Activated B cell treated with CpG ODN at 0.5 μM for 24 hours (primary cell): ENCODE data around the gene KCNH2. TPM values are rescaled to one million over a fixed set of nuclear protein-coding genes. Genes with fewer than 3 reads are reported as not detected.

ENCODE experiments used
- ATAC-seq: fragments of 200-7000 bp; cut with Tn5 transposase; one replicate; pipeline ENCODE4 v1.10.0; 2021; ENCODE audit warnings: low read depth, mild to moderate bottlenecking, moderate library complexity
- CTCF ChIA-PET: fragments of 350-600 bp; sonication (Branson Sonifier 250); formaldehyde crosslinking; loops from one replicate; lab custom pipeline; 2021; ENCODE audit warnings: antibody characterized with exemption; lab: Charles Lee
- POLR2A ChIA-PET: fragments of 350-600 bp; sonication (Branson Sonifier 250); formaldehyde crosslinking; loops from one replicate; lab custom pipeline; 2021; ENCODE audit warnings: antibody characterized with exemption; lab: Charles Lee
- DNase-seq: peaks from one replicate; pipeline ENCODE4 v3.0.0; 2022
- H3K27ac Mint-ChIP-seq: one replicate; pipeline ENCODE4 v1.8.0; 2020; ENCODE audit warnings: mixed read lengths
- H3K27me3 Mint-ChIP-seq: one replicate; pipeline ENCODE4 v1.8.0; 2021; ENCODE audit warnings: mixed read lengths
- H3K36me3 Mint-ChIP-seq: one replicate; pipeline ENCODE4 v1.8.0; 2021; ENCODE audit warnings: low read depth, mixed read lengths
- H3K4me1 Mint-ChIP-seq: one replicate; pipeline ENCODE4 v1.8.0; 2021; ENCODE audit warnings: mixed read lengths
- H3K4me3 Mint-ChIP-seq: one replicate; pipeline ENCODE4 v1.8.0; 2020; ENCODE audit warnings: mild to moderate bottlenecking, mixed read lengths
- H3K9me3 Mint-ChIP-seq: one replicate; pipeline ENCODE4 v1.8.0; 2020; ENCODE audit warnings: mixed read lengths
- CTCF ChIP-seq: fragments of 200-600 bp; IDR thresholded peaks from one replicate; pipeline ENCODE4 v1.8.0; 2022; ENCODE audit warnings: antibody characterized with exemption, mild to moderate bottlenecking
- intact Hi-C: fragments of 100-400 bp; cut with micrococcal nuclease; formaldehyde crosslinking; loops from one replicate; pipeline ENCODE4 v1.15.1; 2024
- total RNA-seq: library from RNA; stranded (reverse); gene quantifications from 2 replicates; pipeline ENCODE4 v1.2.3, GENCODE V29; 2022

Gene KCNH2
- total RNA-seq, 1 donor from 2014 or later, result 0.29 TPM

- intact Hi-C loops, result loop anchor here (1.0 to 5.0 kb wide), 5 partner anchors 90 to 409 kb away; no protein-coding TSS in a partner anchor
- Mint-ChIP-seq H3K9me3 (peaks cover 6% of the 10 kb centered on the region), H3K27ac (no peak overlapping the region)
Observed at GRCh38 chr7:150898475-150899011, 79.6 kb downstream of the KCNH2 start.

GRCh38 chr7:150897502-150898474 is 80.3 kb downstream of the KCNH2 start:
- H3K27ac Mint-ChIP-seq, result no peak overlapping the region
- H3K36me3 Mint-ChIP-seq, result no peaks in the 10 kb centered on the region
- ChIA-PET POLR2A (interaction anchor here (0.6 kb wide), 1 partner anchor 1823 kb away, joined by 3 read pairs; no protein-coding TSS in a partner anchor), CTCF (interaction anchor here (0.7 to 5.5 kb wide), 14 partner anchors 9 to 213 kb away, joined by 3 to 43 read pairs (median 3); no protein-coding TSS in a partner anchor)
- H3K4me1 Mint-ChIP-seq, result peaks cover 33% of the 10 kb centered on the region
- peak; percentile 43 for ATAC-seq
- H3K4me3 Mint-ChIP-seq, result peak overlapping the region; percentile 24
- intact Hi-C loops, result loop anchor here (1.0 to 5.0 kb wide), 5 partner anchors 91 to 410 kb away; no protein-coding TSS in a partner anchor
- no peak for DNase-seq
- TF ChIP-seq CTCF, result no peak
- H3K9me3 Mint-ChIP-seq, result peaks cover 7% of the 10 kb centered on the region
- H3K27me3 Mint-ChIP-seq, result peaks cover 33% of the 10 kb centered on the region

More at GRCh38 chr7:150898475-150899011, 79.6 kb downstream of the KCNH2 start:
- POLR2A ChIA-PET, result no interaction called here
- H3K36me3 Mint-ChIP-seq, result no peaks in the 10 kb centered on the region
- DNase-seq (peak; percentile 69), ATAC-seq (peak; percentile 78)
- peaks cover 33% of the 10 kb centered on the region for H3K4me1 Mint-ChIP-seq
- peak overlapping the region; percentile 24 for H3K4me3 Mint-ChIP-seq
- peaks cover 38% of the 10 kb centered on the region for H3K27me3 Mint-ChIP-seq
- TF ChIP-seq CTCF, result peak; percentile 92
- CTCF ChIA-PET, result interaction anchor here (0.7 to 5.5 kb wide), 14 partner anchors 10 to 212 kb away, joined by 3 to 43 read pairs (median 3); no protein-coding TSS in a partner anchor

- intact Hi-C loops, result loop anchor here (5.0 kb wide), 1 partner anchor 411 kb away; no protein-coding TSS in a partner anchor
- TF ChIP-seq CTCF, result no peak
- ChIA-PET CTCF (interaction anchor here (5.5 kb wide), 1 partner anchor 214 kb away, joined by 43 read pairs; no protein-coding TSS in a partner anchor), POLR2A (no interaction called here)
- H3K27ac Mint-ChIP-seq, result no peak overlapping the region
- H3K36me3 Mint-ChIP-seq, result no peaks in the 10 kb centered on the region
- DNase-seq, result no peak
- no peak for ATAC-seq
- H3K27me3 Mint-ChIP-seq, result peaks cover 26% of the 10 kb centered on the region
- peaks cover 34% of the 10 kb centered on the region for H3K4me1 Mint-ChIP-seq
- peaks cover 7% of the 10 kb centered on the region for H3K9me3 Mint-ChIP-seq
- H3K4me3 Mint-ChIP-seq, result no peak overlapping the region
Observed at GRCh38 chr7:150896562-150897209, 81.4 kb downstream of the KCNH2 start.

DNA sequence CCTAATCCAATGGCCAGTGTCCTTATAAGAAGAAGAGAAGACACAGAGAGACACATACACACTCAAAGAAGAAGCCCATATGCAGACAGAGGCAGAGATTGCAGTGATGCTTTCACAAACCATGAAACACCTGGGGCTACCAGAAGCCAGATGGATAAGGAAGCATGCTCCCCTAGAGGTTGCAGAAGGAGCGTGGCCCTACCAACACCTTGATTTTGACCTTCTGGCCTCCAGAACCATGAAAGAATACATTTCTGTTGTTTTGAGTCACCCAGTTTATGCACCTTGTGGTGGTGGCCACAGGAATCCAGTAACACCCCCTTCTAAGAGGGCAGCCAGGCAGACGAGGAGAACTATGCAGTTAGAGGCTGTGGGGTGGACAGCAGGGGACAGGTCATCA is 82.3 kb downstream of the KCNH2 start:
- Mint-ChIP-seq H3K36me3 (no peaks in the 10 kb centered on the region), H3K9me3 (peaks cover 7% of the 10 kb centered on the region), H3K4me3 (no peak overlapping the region), H3K27ac (no peak overlapping the region), H3K4me1 (peaks cover 36% of the 10 kb centered on the region), H3K27me3 (peaks cover 23% of the 10 kb centered on the region)
- ATAC-seq (no peak), DNase-seq (no peak)
- no peak for TF ChIP-seq CTCF
- intact Hi-C loops, result loop anchor here (5.0 kb wide), 1 partner anchor 411 kb away; no protein-coding TSS in a partner anchor
- ChIA-PET CTCF (no interaction called here), POLR2A (no interaction called here)

Other genes with a start within 250 kb of the KCNH2 start
- 0.16 and 0.54 TPM in 2 replicates for gene GIMAP5, start 240.9 kb downstream of the KCNH2 start, total RNA-seq
- 0.47 TPM in 1 of 2 replicates, not detected in the other for gene TMEM176B, start 178.0 kb downstream of the KCNH2 start, total RNA-seq
- not detected in 2 replicates for gene TMEM176A, start 177.6 kb downstream of the KCNH2 start, total RNA-seq
- gene AOC1, start 125.8 kb downstream of the KCNH2 start, total RNA-seq, result not detected in 2 replicates
- 0.10 and 0.22 TPM in 2 replicates for gene NOS3, start 12.7 kb upstream of the KCNH2 start, total RNA-seq
- gene ATG9B, start 46.2 kb upstream of the KCNH2 start, total RNA-seq, result 1.8 and 2.3 TPM in 2 replicates
- 38.9 and 46.5 TPM in 2 replicates for gene ABCB8, start 50.1 kb upstream of the KCNH2 start, total RNA-seq
- 1.2 TPM in 2 replicates for gene ASIC3, start 70.2 kb upstream of the KCNH2 start, total RNA-seq
- 7.5 and 8.1 TPM in 2 replicates for gene CDK5, start 79.6 kb upstream of the KCNH2 start, total RNA-seq
- 69.1 and 72.5 TPM in 2 replicates for gene SLC4A2, start 81.3 kb upstream of the KCNH2 start, total RNA-seq
- 97.6 and 103 TPM in 2 replicates for gene FASTK, start 102.5 kb upstream of the KCNH2 start, total RNA-seq
- 40.5 and 43.5 TPM in 2 replicates for gene TMUB1, start 105.2 kb upstream of the KCNH2 start, total RNA-seq
- 6.5 and 7.4 TPM in 2 replicates for gene AGAP3, start 108.2 kb upstream of the KCNH2 start, total RNA-seq
- not detected in 2 replicates for gene GBX1, start 189.4 kb upstream of the KCNH2 start, total RNA-seq
- gene ASB10, start 208.9 kb upstream of the KCNH2 start, total RNA-seq, result not detected in 2 replicates
- gene H2BK1, start 232.2 kb upstream of the KCNH2 start, total RNA-seq, result 0.76 and 1.8 TPM in 2 replicates
- gene ABCF2, start 248.9 kb upstream of the KCNH2 start, total RNA-seq, result 47.3 and 52.4 TPM in 2 replicates